GM18907 (cell line): ENCODE results near the gene CACNA1B.
"Not testable (repeated sequence)": the region's sequence is repeated elsewhere in the genome, so short reads cannot be mapped to it uniquely, and the experiment has no call there.

Source experiments
- ATAC-seq: cut with Tn5 transposase; IDR thresholded peaks from one replicate; pipeline ENCODE4 v1.9.1; 2021; ENCODE audit warnings: mild to moderate bottlenecking, moderate library complexity; ENCODE audit not compliant: unreplicated experiment

Gene CACNA1B

GRCh38 chr9:138094028-138094427 is 216.4 kb downstream of the CACNA1B start:
- ATAC-seq = no peak

GRCh38 chr9:138095813-138096518 is 218.4 kb downstream of the CACNA1B start:
- ATAC-seq = no peak

GRCh38 chr9:138096519-138096845 is 218.9 kb downstream of the CACNA1B start:
- ATAC-seq = no peak

GRCh38 chr9:138097501-138097991 is 220.0 kb downstream of the CACNA1B start:
- ATAC-seq = no peak

- ATAC-seq = no peak
Observed at GRCh38 chr9:138098116-138098907, 220.7 kb downstream of the CACNA1B start.

GRCh38 chr9:138098908-138099791 is 221.6 kb downstream of the CACNA1B start:
- no peak for ATAC-seq

- no peak for ATAC-seq
Observed at GRCh38 chr9:138099803-138100598, 222.4 kb downstream of the CACNA1B start.

- no peak for ATAC-seq
Observed at GRCh38 chr9:138100711-138101350, 223.2 kb downstream of the CACNA1B start.

GRCh38 chr9:138101444-138102234 is 224.1 kb downstream of the CACNA1B start:
- no peak for ATAC-seq

- no peak for ATAC-seq
Observed at GRCh38 chr9:138102246-138103051, 224.9 kb downstream of the CACNA1B start.

GRCh38 chr9:138103111-138103848 is 225.7 kb downstream of the CACNA1B start:
- ATAC-seq = no peak

- no peak for ATAC-seq
Observed at GRCh38 chr9:138103849-138104206, 226.2 kb downstream of the CACNA1B start.

- no peak for ATAC-seq
Observed at GRCh38 chr9:138104251-138105122, 226.9 kb downstream of the CACNA1B start.

- ATAC-seq = no peak
Observed at GRCh38 chr9:138105123-138105415, 227.5 kb downstream of the CACNA1B start.

- no peak for ATAC-seq
Observed at GRCh38 chr9:138105561-138106505, 228.3 kb downstream of the CACNA1B start.

GRCh38 chr9:138107039-138107438 is 229.5 kb downstream of the CACNA1B start:
- ATAC-seq = not testable (repeated sequence)
